Calu3 (cell line): ENCODE measurements around the gene BCL3. TPM values are rescaled to one million over a fixed set of nuclear protein-coding genes. Genes with fewer than 3 reads are reported as not detected.
A peak's percentile ranks its signal among the peaks of the same experiment; 100 is the strongest.

Experiments
- BruUV-seq: library from RNA; stranded (reverse); fragments of 400-500 nt; replicated peaks from 2 replicates; lab custom pipeline; 2021; lab: Mats Ljungman, UMichigan
- CTCF ChIA-PET: fragments of 300-600 bp; sonication (Branson Sonifier 250); formaldehyde crosslinking; loops from one replicate; lab custom pipeline; 2022; ENCODE audit warnings: antibody characterized with exemption; lab: Charles Lee
- DNase-seq: peaks from one replicate; pipeline ENCODE4 v3.0.0; 2022
- H3K27ac Mint-ChIP-seq: one replicate; pipeline ENCODE4 v1.8.0; 2022; ENCODE audit warnings: mixed read lengths; ENCODE audit not compliant: unreplicated experiment
- H3K27me3 Mint-ChIP-seq: one replicate; pipeline ENCODE4 v1.8.0; 2022; ENCODE audit warnings: mixed read lengths; ENCODE audit not compliant: unreplicated experiment
- H3K36me3 Mint-ChIP-seq: one replicate; pipeline ENCODE4 v1.8.0; 2022; ENCODE audit warnings: mild to moderate bottlenecking, moderate library complexity, mixed read lengths; ENCODE audit not compliant: insufficient read depth, unreplicated experiment
- H3K4me1 Mint-ChIP-seq: one replicate; pipeline ENCODE4 v1.8.0; 2022; ENCODE audit warnings: mild to moderate bottlenecking, low read depth, mixed read lengths; ENCODE audit not compliant: unreplicated experiment
- H3K4me3 Mint-ChIP-seq: one replicate; pipeline ENCODE4 v1.8.0; 2022; ENCODE audit warnings: mild to moderate bottlenecking, low read depth, moderate library complexity, mixed read lengths; ENCODE audit not compliant: unreplicated experiment
- H3K9me3 Mint-ChIP-seq: one replicate; pipeline ENCODE4 v1.8.0; 2022; ENCODE audit warnings: low read depth, mixed read lengths; ENCODE audit not compliant: unreplicated experiment
- intact Hi-C: fragments of 100-400 bp; cut with micrococcal nuclease; formaldehyde crosslinking; loops from one replicate; pipeline ENCODE4 v1.10.0; 2022; ENCODE audit not compliant: unreplicated experiment
- total RNA-seq: library from RNA; stranded (reverse); gene quantifications from 2 replicates; pipeline ENCODE4 v1.2.3, GENCODE V29; 2022
- TF ChIP-seq, protein P1 (sequence below): fragments of 200-600 bp; IDR thresholded peaks from one replicate; pipeline ENCODE4 v1.8.0; 2022; ENCODE audit warnings: antibody characterized with exemption; ENCODE audit not compliant: unreplicated experiment

BCL3 gene
- total RNA-seq, 1 experiment from 2014 or later = 37.7 TPM

- TF ChIP-seq, protein P1, sequence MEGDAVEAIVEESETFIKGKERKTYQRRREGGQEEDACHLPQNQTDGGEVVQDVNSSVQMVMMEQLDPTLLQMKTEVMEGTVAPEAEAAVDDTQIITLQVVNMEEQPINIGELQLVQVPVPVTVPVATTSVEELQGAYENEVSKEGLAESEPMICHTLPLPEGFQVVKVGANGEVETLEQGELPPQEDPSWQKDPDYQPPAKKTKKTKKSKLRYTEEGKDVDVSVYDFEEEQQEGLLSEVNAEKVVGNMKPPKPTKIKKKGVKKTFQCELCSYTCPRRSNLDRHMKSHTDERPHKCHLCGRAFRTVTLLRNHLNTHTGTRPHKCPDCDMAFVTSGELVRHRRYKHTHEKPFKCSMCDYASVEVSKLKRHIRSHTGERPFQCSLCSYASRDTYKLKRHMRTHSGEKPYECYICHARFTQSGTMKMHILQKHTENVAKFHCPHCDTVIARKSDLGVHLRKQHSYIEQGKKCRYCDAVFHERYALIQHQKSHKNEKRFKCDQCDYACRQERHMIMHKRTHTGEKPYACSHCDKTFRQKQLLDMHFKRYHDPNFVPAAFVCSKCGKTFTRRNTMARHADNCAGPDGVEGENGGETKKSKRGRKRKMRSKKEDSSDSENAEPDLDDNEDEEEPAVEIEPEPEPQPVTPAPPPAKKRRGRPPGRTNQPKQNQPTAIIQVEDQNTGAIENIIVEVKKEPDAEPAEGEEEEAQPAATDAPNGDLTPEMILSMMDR = no peak
- intact Hi-C loops = no loop called here
- no peak for DNase-seq
- no peaks in the 10 kb centered on the region for H3K27me3 Mint-ChIP-seq
- H3K27ac Mint-ChIP-seq = peak overlapping the region; percentile 9
- BruUV-seq = no TSS peak
- peaks cover 67% of the 10 kb centered on the region for H3K36me3 Mint-ChIP-seq
- no peak overlapping the region for H3K4me3 Mint-ChIP-seq
- CTCF ChIA-PET = interaction anchor here (0.7 to 1.2 kb wide), 4 partner anchors 8 to 108 kb away, joined by 3 to 10 read pairs (median 6); partner anchors contain the start of gene NECTIN2
- no peaks in the 10 kb centered on the region for H3K9me3 Mint-ChIP-seq
- H3K4me1 Mint-ChIP-seq = peaks cover 31% of the 10 kb centered on the region
These were observed 55.2 kb downstream of the BCL3 start for GRCh38 chr19:44803442-44804428.

DNA sequence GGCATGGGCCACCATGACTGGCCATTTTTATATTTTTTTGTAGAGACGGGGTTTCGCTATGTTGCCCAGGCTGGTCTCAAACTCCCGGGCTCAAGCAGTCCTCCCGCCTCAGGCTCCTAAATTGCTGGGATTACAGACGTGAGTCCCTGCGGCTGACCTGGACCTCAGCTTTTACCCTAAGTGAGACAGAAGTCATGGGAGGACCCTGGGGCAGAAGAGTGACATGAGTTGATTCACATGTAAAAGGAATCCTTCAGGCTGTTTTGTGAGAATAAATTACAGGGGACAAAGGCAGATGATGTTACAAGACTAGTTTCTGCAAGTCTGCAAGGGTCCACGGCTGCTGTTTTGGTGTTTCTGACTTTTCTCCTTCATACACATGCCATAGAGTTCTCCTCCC, 57.8 kb downstream of the BCL3 start:
- no TSS peak for BruUV-seq
- Mint-ChIP-seq H3K27ac (no peak overlapping the region), H3K4me3 (no peak overlapping the region), H3K36me3 (peaks cover 62% of the 10 kb centered on the region), H3K27me3 (no peaks in the 10 kb centered on the region), H3K9me3 (no peaks in the 10 kb centered on the region), H3K4me1 (peaks cover 22% of the 10 kb centered on the region)
- DNase-seq = no peak
- intact Hi-C loops = no loop called here
- CTCF ChIA-PET = interaction anchor here (0.6 to 1.8 kb wide), 3 partner anchors 28 to 38 kb away, joined by 3 to 6 read pairs (median 4); no protein-coding TSS in a partner anchor
- TF ChIP-seq, protein P1 = no peak

- TF ChIP-seq, protein P1 = no peak
- peak; percentile 47 for DNase-seq
- Mint-ChIP-seq H3K4me3 (no peak overlapping the region), H3K36me3 (peaks cover 61% of the 10 kb centered on the region), H3K9me3 (no peaks in the 10 kb centered on the region), H3K27me3 (no peaks in the 10 kb centered on the region), H3K27ac (peak overlapping the region; percentile 43), H3K4me1 (peaks cover 22% of the 10 kb centered on the region)
- intact Hi-C loops = no loop called here
- CTCF ChIA-PET = interaction anchor here (0.6 to 1.8 kb wide), 10 partner anchors 11 to 236 kb away, joined by 3 to 12 read pairs (median 4); partner anchors contain the start of gene NECTIN2
- no TSS peak for BruUV-seq
These were observed 58.7 kb downstream of the BCL3 start for GRCh38 chr19:44807162-44807561.

GRCh38 chr19:44807652-44808462, 59.3 kb downstream of the BCL3 start:
- Mint-ChIP-seq H3K9me3 (no peaks in the 10 kb centered on the region), H3K36me3 (peaks cover 54% of the 10 kb centered on the region), H3K4me3 (peak overlapping the region; percentile 74), H3K27ac (peak overlapping the region; percentile 86), H3K4me1 (peaks cover 22% of the 10 kb centered on the region), H3K27me3 (no peaks in the 10 kb centered on the region)
- no TSS peak for BruUV-seq
- peak; percentile 66 for DNase-seq
- intact Hi-C loops = no loop called here
- TF ChIP-seq, protein P1 = peak; percentile 65
- CTCF ChIA-PET = interaction anchor here (0.6 to 1.8 kb wide), 8 partner anchors 10 to 237 kb away, joined by 3 to 12 read pairs (median 4); partner anchors contain the start of gene NECTIN2
